Hepatocyte (in vitro differentiated cells): ENCODE data around the gene NAPSA.

Experiments used
- EZH2phosphoT487 ChIP-seq: fragments of 200-600 bp; sonication (generic); IDR thresholded peaks from one replicate; pipeline ENCODE4 v1.6.1; 2018; ENCODE audit warnings: antibody characterized with exemption, mild to moderate bottlenecking, low read depth, moderate library complexity; ENCODE audit not compliant: unreplicated experiment, severe bottlenecking
- TF ChIP-seq, protein P1 (sequence below): fragments of 200-600 bp; sonication (generic); IDR thresholded peaks from 2 replicates; pipeline ENCODE4 v1.5.1; 2016; ENCODE audit warnings: antibody characterized with exemption, mild to moderate bottlenecking; ENCODE audit not compliant: poor library complexity

DNA sequence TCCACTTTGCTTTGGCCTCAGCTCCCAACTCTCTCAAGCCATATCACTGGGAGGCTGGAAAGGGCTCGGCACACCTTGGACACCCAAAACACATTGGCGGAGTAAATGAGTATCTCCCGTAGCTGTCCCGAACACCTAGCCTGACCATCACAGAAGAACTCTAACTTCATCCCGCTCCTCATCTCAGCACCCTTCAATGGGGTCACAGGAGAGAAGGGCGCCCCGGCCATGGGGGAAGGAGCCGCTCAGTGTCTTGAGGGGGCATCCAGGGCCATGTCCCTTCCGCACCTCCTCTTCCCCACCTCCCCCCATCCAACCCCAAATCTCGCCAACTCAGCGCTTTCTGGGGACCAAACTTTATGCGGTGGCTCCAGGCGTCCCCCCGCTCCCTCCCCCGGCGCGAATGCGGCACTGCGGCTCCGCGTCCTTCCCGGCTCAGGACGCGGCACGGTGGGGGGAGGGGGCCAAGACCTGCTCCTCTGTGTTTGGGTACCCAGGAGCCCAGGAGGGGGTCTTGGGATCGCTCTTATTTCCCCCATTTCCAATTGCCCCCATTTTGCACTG is 39.3 kb downstream of the NAPSA start:
- TF ChIP-seq EZH2phosphoT487: no peak
- TF ChIP-seq, protein P1, sequence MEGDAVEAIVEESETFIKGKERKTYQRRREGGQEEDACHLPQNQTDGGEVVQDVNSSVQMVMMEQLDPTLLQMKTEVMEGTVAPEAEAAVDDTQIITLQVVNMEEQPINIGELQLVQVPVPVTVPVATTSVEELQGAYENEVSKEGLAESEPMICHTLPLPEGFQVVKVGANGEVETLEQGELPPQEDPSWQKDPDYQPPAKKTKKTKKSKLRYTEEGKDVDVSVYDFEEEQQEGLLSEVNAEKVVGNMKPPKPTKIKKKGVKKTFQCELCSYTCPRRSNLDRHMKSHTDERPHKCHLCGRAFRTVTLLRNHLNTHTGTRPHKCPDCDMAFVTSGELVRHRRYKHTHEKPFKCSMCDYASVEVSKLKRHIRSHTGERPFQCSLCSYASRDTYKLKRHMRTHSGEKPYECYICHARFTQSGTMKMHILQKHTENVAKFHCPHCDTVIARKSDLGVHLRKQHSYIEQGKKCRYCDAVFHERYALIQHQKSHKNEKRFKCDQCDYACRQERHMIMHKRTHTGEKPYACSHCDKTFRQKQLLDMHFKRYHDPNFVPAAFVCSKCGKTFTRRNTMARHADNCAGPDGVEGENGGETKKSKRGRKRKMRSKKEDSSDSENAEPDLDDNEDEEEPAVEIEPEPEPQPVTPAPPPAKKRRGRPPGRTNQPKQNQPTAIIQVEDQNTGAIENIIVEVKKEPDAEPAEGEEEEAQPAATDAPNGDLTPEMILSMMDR: no peak
